Vagina (tissue), 2 donors: Measurements from ENCODE around the gene RAPGEF3.

Experiments
- POLR2AphosphoS5 ChIP-seq, 2 donors: sonication (generic); formaldehyde crosslinking; IDR thresholded peaks; one replicate each; pipeline ENCODE4 v1.9.0; 2017; ENCODE audit warnings: antibody characterized with exemption in 2 of 2, mild to moderate bottlenecking in 2 of 2, low read depth in 1 of 2; ENCODE audit not compliant: insufficient read depth in 1 of 2
- TF ChIP-seq, protein P1 (sequence below), 3 experiments: fragments of 450-650 bp in 2 of 3; fragments of 200-600 bp in 1 of 3; sonication (generic) in 1 of 3; IDR thresholded peaks; one replicate each; pipeline ENCODE4 v1.5.1; 2017 to 2019; ENCODE audit warnings: antibody characterized with exemption in 3 of 3, mild to moderate bottlenecking in 2 of 3, moderate library complexity in 2 of 3

GRCh38 chr12:47754126-47754525 is 4.6 kb downstream of the RAPGEF3 start:
- TF ChIP-seq, protein P1, sequence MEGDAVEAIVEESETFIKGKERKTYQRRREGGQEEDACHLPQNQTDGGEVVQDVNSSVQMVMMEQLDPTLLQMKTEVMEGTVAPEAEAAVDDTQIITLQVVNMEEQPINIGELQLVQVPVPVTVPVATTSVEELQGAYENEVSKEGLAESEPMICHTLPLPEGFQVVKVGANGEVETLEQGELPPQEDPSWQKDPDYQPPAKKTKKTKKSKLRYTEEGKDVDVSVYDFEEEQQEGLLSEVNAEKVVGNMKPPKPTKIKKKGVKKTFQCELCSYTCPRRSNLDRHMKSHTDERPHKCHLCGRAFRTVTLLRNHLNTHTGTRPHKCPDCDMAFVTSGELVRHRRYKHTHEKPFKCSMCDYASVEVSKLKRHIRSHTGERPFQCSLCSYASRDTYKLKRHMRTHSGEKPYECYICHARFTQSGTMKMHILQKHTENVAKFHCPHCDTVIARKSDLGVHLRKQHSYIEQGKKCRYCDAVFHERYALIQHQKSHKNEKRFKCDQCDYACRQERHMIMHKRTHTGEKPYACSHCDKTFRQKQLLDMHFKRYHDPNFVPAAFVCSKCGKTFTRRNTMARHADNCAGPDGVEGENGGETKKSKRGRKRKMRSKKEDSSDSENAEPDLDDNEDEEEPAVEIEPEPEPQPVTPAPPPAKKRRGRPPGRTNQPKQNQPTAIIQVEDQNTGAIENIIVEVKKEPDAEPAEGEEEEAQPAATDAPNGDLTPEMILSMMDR (IDR thresholded peaks at IDR 0.05), result no peak
- no peak for TF ChIP-seq POLR2AphosphoS5 (IDR thresholded peaks at IDR 0.05; ENCODE audit: insufficient read depth in 1 of 2, low read depth in 1 of 2)
